IMR-90 (cell line): ENCODE data around the gene CEP43. TPM values are rescaled to one million over a fixed set of nuclear protein-coding genes. Genes with fewer than 3 reads are reported as not detected.

Source experiments
- ATAC-seq: fragments of 200-7000 bp; cut with Tn5 transposase; 2 replicates; pipeline ENCODE4 v1.9.1; 2020; ENCODE audit warnings: low read depth, mild to moderate bottlenecking, moderate library complexity
- BruUV-seq: library from RNA; stranded (reverse); fragments of 400-500 nt; replicated peaks from 2 replicates; lab custom pipeline; 2021; lab: Mats Ljungman, UMichigan
- CTCF ChIA-PET: fragments of 300-600 bp; formaldehyde crosslinking; extraction: SDS; loops from one replicate; lab custom pipeline; 2021; ENCODE audit warnings: antibody characterized with exemption; lab: Yijun Ruan, JAX
- POLR2A ChIA-PET: fragments of 300-600 bp; sonication (Branson Sonifier 250); formaldehyde crosslinking; loops from one replicate; lab custom pipeline; 2022; ENCODE audit warnings: antibody characterized with exemption; ENCODE audit not compliant: unreplicated experiment; lab: Charles Lee
- DNase-seq: peaks from one replicate; pipeline ENCODE4 v3.0.0; 2013
- H2AFZ ChIP-seq: replicated peaks from 2 replicates; pipeline ENCODE3; 2013; ENCODE audit warnings: low read length, mild to moderate bottlenecking; ENCODE audit not compliant: poor library complexity
- H2AK5ac ChIP-seq: 2 replicates; pipeline ENCODE4 v1.6.1; 2013; ENCODE audit warnings: low read depth, low read length, inconsistent platforms
- H2AK9ac ChIP-seq: replicated peaks from 2 replicates; pipeline ENCODE3; 2013; ENCODE audit warnings: mild to moderate bottlenecking, low read depth, low read length, moderate library complexity; ENCODE audit not compliant: poor library complexity
- H2BK120ac ChIP-seq: 2 replicates; pipeline ENCODE4 v1.6.1; 2013; ENCODE audit warnings: low read depth, low read length, inconsistent platforms
- H2BK15ac ChIP-seq: 3 replicates; pipeline ENCODE4 v1.6.1; 2013; ENCODE audit warnings: low read depth, low read length, inconsistent platforms
- H2BK20ac ChIP-seq: 2 replicates; pipeline ENCODE4 v1.6.1; 2013; ENCODE audit warnings: low read depth, mild to moderate bottlenecking, inconsistent platforms, low read length, moderate library complexity
- H2BK5ac ChIP-seq: 2 replicates; pipeline ENCODE4 v1.6.1; 2013; ENCODE audit warnings: mild to moderate bottlenecking, low read depth, low read length, inconsistent platforms; ENCODE audit not compliant: poor library complexity, severe bottlenecking
- H3K14ac ChIP-seq: replicated peaks from 2 replicates; pipeline ENCODE4 v1.6.1; 2013; ENCODE audit warnings: low read depth, low read length, inconsistent platforms
- H3K18ac ChIP-seq: 2 replicates; pipeline ENCODE4 v1.6.1; 2013; ENCODE audit warnings: low read depth, low read length, control low read depth
- H3K23ac ChIP-seq: 2 replicates; pipeline ENCODE4 v1.6.1; 2013; ENCODE audit warnings: low read depth, low read length, inconsistent platforms
- H3K27ac ChIP-seq: 2 replicates; pipeline ENCODE4 v1.5.1; 2013; ENCODE audit warnings: mild to moderate bottlenecking, control low read depth, low read length; ENCODE audit not compliant: insufficient read depth
- H3K27me3 ChIP-seq: 2 replicates; pipeline ENCODE4 v1.6.1; 2013; ENCODE audit warnings: low read length; ENCODE audit not compliant: control insufficient read depth, insufficient read depth
- H3K36me3 ChIP-seq: 2 replicates; pipeline ENCODE4 v1.6.1; 2013; ENCODE audit warnings: low read length, mixed read lengths; ENCODE audit not compliant: control insufficient read depth, insufficient read depth
- H3K4ac ChIP-seq: 2 replicates; pipeline ENCODE4 v1.6.1; 2013; ENCODE audit warnings: low read depth, low read length, inconsistent platforms
- H3K4me1 ChIP-seq: 2 replicates; pipeline ENCODE4 v1.6.1; 2013; ENCODE audit warnings: low read length, mixed read lengths; ENCODE audit not compliant: control insufficient read depth, insufficient read depth
- H3K4me2 ChIP-seq: 2 replicates; pipeline ENCODE4 v1.6.1; 2013; ENCODE audit warnings: low read depth, mild to moderate bottlenecking, control low read depth, low read length, moderate library complexity
- H3K4me3 ChIP-seq: 2 replicates; pipeline ENCODE4 v1.5.1; 2013; ENCODE audit warnings: low read depth, mild to moderate bottlenecking, control low read depth, low read length, moderate library complexity; ENCODE audit not compliant: insufficient read depth
- H3K56ac ChIP-seq: 2 replicates; pipeline ENCODE4 v1.6.1; 2013; ENCODE audit warnings: low read length, inconsistent platforms; ENCODE audit not compliant: insufficient read depth; ENCODE audit errors: extremely low read depth
- H3K79me1 ChIP-seq, 2 experiments: 2 replicates each; pipeline ENCODE4 v1.6.1; 2013; ENCODE audit warnings: low read length in 2 of 2, inconsistent platforms in 1 of 2, low read depth in 1 of 2
- H3K9ac ChIP-seq: 2 replicates; pipeline ENCODE4 v1.6.1; 2013; ENCODE audit warnings: low read depth, low read length, control low read depth
- H3K9me1 ChIP-seq: 2 replicates; pipeline ENCODE4 v1.6.1; 2013; ENCODE audit warnings: low read length, inconsistent platforms; ENCODE audit not compliant: insufficient read depth
- H3K9me3 ChIP-seq: 2 replicates; pipeline ENCODE4 v1.6.1; 2013; ENCODE audit warnings: low read length; ENCODE audit not compliant: control insufficient read depth, insufficient read depth
- H4K20me1 ChIP-seq: 2 replicates; pipeline ENCODE4 v1.6.1; 2013; ENCODE audit warnings: low read length, inconsistent platforms; ENCODE audit not compliant: insufficient read depth
- H4K5ac ChIP-seq: 2 replicates; pipeline ENCODE4 v1.6.1; 2013; ENCODE audit warnings: mild to moderate bottlenecking, low read depth, low read length, control low read depth
- H4K8ac ChIP-seq, 2 experiments: 2 replicates each; pipeline ENCODE4 v1.6.1; 2013; ENCODE audit warnings: low read depth in 2 of 2, low read length in 2 of 2, control low read depth in 1 of 2, inconsistent platforms in 1 of 2
- H4K91ac ChIP-seq: 2 replicates; pipeline ENCODE4 v1.6.1; 2013; ENCODE audit warnings: low read depth, low read length, inconsistent platforms; ENCODE audit not compliant: insufficient read depth
- CEBPB ChIP-seq: IDR thresholded peaks from 2 replicates; pipeline ENCODE4 v1.6.1; 2012; ENCODE audit warnings: low read depth, low read length, improper control_type of control experiment
- CHD1 ChIP-seq: IDR thresholded peaks from 2 replicates; pipeline ENCODE4 v1.6.1; 2012; ENCODE audit warnings: low read depth, low read length, improper control_type of control experiment
- CTCF ChIP-seq: conservative IDR thresholded peaks from 2 replicates; pipeline ENCODE4 v1.5.1; 2012; ENCODE audit warnings: mild to moderate bottlenecking, low read depth, low read length, improper control_type of control experiment
- ELK1 ChIP-seq: fragments of 150-350 bp; IDR thresholded peaks from 2 replicates; pipeline ENCODE4 v1.6.1; 2016; ENCODE audit warnings: low read depth, mild to moderate bottlenecking, low read length, moderate library complexity, borderline replicate concordance
- FOS ChIP-seq: fragments of 150-350 bp; IDR thresholded peaks from 2 replicates; pipeline ENCODE4 v1.6.1; 2016; ENCODE audit warnings: low read depth, low read length
- MAFK ChIP-seq: IDR thresholded peaks from 2 replicates; pipeline ENCODE4 v1.6.1; 2012; ENCODE audit warnings: low read depth, low read length, improper control_type of control experiment
- MAZ ChIP-seq: IDR thresholded peaks from 2 replicates; pipeline ENCODE4 v1.6.1; 2012; ENCODE audit warnings: low read depth, mild to moderate bottlenecking, low read length, improper control_type of control experiment, moderate library complexity, borderline replicate concordance
- MXI1 ChIP-seq: IDR thresholded peaks from 2 replicates; pipeline ENCODE4 v1.6.1; 2012; ENCODE audit warnings: low read depth, mild to moderate bottlenecking, low read length, moderate library complexity, borderline replicate concordance
- POLR2A ChIP-seq: IDR thresholded peaks from 2 replicates; pipeline ENCODE4 v1.6.1; 2012; ENCODE audit warnings: mild to moderate bottlenecking, low read depth, low read length
- RCOR1 ChIP-seq: IDR thresholded peaks from 2 replicates; pipeline ENCODE4 v1.6.1; 2012; ENCODE audit warnings: mild to moderate bottlenecking, low read length, improper control_type of control experiment; ENCODE audit not compliant: insufficient replicate concordance
- RFX5 ChIP-seq: IDR thresholded peaks from 2 replicates; pipeline ENCODE4 v1.8.0; 2012; ENCODE audit warnings: low read depth, mild to moderate bottlenecking, low read length, moderate library complexity
- SMC3 ChIP-seq: fragments of 150-350 bp; IDR thresholded peaks from 2 replicates; pipeline ENCODE4 v1.6.1; 2016; ENCODE audit warnings: low read depth, mild to moderate bottlenecking, antibody characterized with exemption, low read length, moderate library complexity
- USF2 ChIP-seq: fragments of 150-350 bp; IDR thresholded peaks from 2 replicates; pipeline ENCODE4 v1.6.1; 2017; ENCODE audit warnings: mild to moderate bottlenecking, antibody characterized with exemption, low read length, low read depth
- WGBS, 2 experiments: methylation state at CpG; one replicate each; pipeline versions ENCODE4 v1.1.5 to v1.1.7; 2013; ENCODE audit warnings: missing lambda C conversion rate in 2 of 2; ENCODE audit not compliant: insufficient read length in 1 of 2; ENCODE audit errors: extremely low coverage in 2 of 2; 5-methylcytosine and 5-hydroxymethylcytosine counted together
- dilution Hi-C: fragments of 300-500 bp; cut with HindIII; formaldehyde crosslinking; loops from one replicate; pipeline ENCODE4 v1.14.3; 2018; ENCODE audit warnings: low sequenced_read_pairs; ENCODE audit not compliant: unreplicated experiment
- in situ Hi-C: fragments of 300-500 bp; cut with MboI; formaldehyde crosslinking; loops from 3 replicates; pipeline ENCODE4 v1.14.3; 2019; ENCODE audit warnings: low sequenced_read_pairs, inconsistent platforms, mixed read lengths
- intact Hi-C: fragments of 100-400 bp; cut with micrococcal nuclease; formaldehyde crosslinking; loops from 2 replicates; pipeline ENCODE4 v1.10.0; 2022
- polyA plus RNA-seq, 3 experiments: library from polyadenylated mRNA; depleted of rRNA; stranded (reverse); fragments of >200 nt; gene quantifications; 2 replicates each; pipeline ENCODE4 v1.2.3, GENCODE V29; 2012; ENCODE audit warnings: low replicate concordance in 1 of 3
- total RNA-seq: library from RNA; depleted of rRNA; stranded (reverse); fragments of >200 nt; gene quantifications from 2 replicates; pipeline ENCODE4 v1.2.3, GENCODE V29; 2012

Gene CEP43
- total and polyA plus RNA-seq, 2 of the 4 experiments (the other 2 are of a cell fraction): 8.6 to 10.7 TPM

GRCh38 chr6:167005350-167006159 is 6.4 kb downstream of the CEP43 start (continued):
- TF ChIP-seq RFX5: no peak

GRCh38 chr6:167007985-167008384 is 8.8 kb downstream of the CEP43 start:
- Histone ChIP-seq H3K79me1 (peaks cover 3 to 9% of the 10 kb centered on the region in 2 experiments; a peak in 3 of 4 replicates), H3K9me1 (peaks cover 3% of the 10 kb centered on the region; the same call in 1 of the 2 replicates), H3K27me3 (no peaks in the 10 kb centered on the region), H4K8ac (no peak overlapping the region), H4K5ac (no peak overlapping the region), H3K18ac (no peak overlapping the region), H3K9ac (no peak overlapping the region), H3K23ac (no peak overlapping the region), H3K14ac (no peak overlapping the region), H2BK15ac (no peak overlapping the region), H2AK9ac (no peak overlapping the region), H3K36me3 (peaks cover 12% of the 10 kb centered on the region), H2BK20ac (no peak overlapping the region), H2BK120ac (no peak overlapping the region), H3K4me2 (no peak overlapping the region), H3K4ac (no peak overlapping the region), H3K4me3 (no peak overlapping the region), H2BK5ac (no peak overlapping the region), H2AFZ (no peak overlapping the region), H4K91ac (no peak overlapping the region), H3K56ac (no peak overlapping the region), H3K27ac (no peak overlapping the region), H2AK5ac (no peak overlapping the region), H4K20me1 (no peaks in the 10 kb centered on the region), H3K9me3 (no peaks in the 10 kb centered on the region), H3K4me1 (no peaks in the 10 kb centered on the region)
- no TSS peak for BruUV-seq
- POLR2A ChIA-PET: no interaction called here
- WGBS, 2 experiments: no CpG with 5 or more reads among the region's 4 CpGs
- DNase-seq (no peak), ATAC-seq (no peak)
- intact Hi-C loops (no loop called here), dilution Hi-C loops (no loop called here), in situ Hi-C loops (no loop called here)
- CTCF ChIA-PET: no interaction called here
- TF ChIP-seq RFX5: no peak
- no peak for TF ChIP-seq MAFK
- TF ChIP-seq MXI1: no peak
- no peak for TF ChIP-seq ELK1
- no peak for TF ChIP-seq RCOR1
- no peak for TF ChIP-seq USF2
- no peak for TF ChIP-seq CHD1
- no peak for TF ChIP-seq POLR2A
- no peak for TF ChIP-seq CEBPB
- no peak for TF ChIP-seq CTCF
- no peak for TF ChIP-seq SMC3
- TF ChIP-seq MAZ: no peak
- TF ChIP-seq FOS: no peak
